C4-2B (cell line): ENCODE measurements around the gene PRMT2.

ENCODE experiments used
- H3K27ac ChIP-seq: fragments of 450-650 bp; 2 replicates; pipeline ENCODE4 v1.5.1; 2017
- CTCF ChIP-seq: fragments of 450-650 bp; conservative IDR thresholded peaks from 2 replicates; pipeline ENCODE4 v1.5.1; 2017; ENCODE audit warnings: mild to moderate bottlenecking
- ZFX ChIP-seq: fragments of 450-650 bp; IDR thresholded peaks from 2 replicates; pipeline ENCODE4 v1.6.1; 2017

Gene PRMT2

DNA sequence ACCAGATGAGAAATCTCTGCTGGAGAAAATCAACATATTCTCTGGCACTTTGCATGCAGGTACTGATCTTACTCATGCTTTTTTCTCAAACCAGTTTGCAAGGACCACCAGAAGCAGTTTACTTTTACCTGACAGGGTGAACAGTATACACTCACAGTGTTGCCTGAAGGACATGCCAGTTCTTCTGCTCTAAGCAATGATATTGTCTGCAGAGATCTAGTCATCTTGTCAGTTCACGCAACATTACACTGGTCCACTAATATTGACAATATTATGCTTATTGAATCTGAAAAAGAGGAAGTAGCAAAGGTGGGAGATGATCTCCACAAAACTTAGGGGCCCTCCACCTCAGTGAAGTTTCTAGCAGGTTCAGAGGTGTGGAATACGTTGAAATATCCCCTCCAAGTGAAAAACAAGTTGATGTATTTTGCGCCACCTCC, 26.8 kb upstream of the PRMT2 start:
- TF ChIP-seq CTCF (no peak), ZFX (no peak)
- no peak overlapping the region for H3K27ac ChIP-seq

DNA sequence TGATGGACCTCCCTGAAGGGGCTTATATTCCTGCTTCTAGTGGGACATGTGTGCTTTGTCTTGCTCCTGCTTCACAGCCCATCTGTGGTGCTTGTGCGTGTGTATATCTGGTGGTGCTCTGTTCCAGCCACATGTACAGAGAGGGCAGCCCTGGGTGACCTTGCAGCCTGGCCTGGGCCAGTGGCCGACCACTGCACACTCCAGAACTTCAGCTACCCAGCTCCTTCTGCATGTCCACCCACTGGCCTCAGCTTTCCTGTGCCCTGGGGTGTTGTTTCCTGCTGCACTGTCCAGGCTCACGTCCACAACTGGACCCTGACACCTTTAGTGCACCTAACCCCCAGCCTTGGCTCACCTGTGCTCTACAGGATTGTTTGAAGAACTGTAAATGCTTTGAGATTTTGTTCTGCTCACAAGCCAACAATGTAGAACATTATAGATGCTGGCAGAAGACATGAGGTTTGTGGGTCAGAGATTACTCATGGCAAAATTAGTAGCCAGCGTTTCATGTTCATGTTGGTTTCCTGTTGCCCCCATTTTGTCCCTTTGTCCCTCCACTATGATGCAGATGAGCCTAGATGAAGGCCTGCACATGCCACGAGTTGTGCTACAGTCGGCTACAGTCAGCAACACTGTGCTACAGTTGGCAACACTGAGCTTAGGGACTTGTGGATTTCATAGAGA, 25.3 kb upstream of the PRMT2 start:
- H3K27ac ChIP-seq, result no peak overlapping the region
- TF ChIP-seq CTCF (no peak), ZFX (no peak)

DNA sequence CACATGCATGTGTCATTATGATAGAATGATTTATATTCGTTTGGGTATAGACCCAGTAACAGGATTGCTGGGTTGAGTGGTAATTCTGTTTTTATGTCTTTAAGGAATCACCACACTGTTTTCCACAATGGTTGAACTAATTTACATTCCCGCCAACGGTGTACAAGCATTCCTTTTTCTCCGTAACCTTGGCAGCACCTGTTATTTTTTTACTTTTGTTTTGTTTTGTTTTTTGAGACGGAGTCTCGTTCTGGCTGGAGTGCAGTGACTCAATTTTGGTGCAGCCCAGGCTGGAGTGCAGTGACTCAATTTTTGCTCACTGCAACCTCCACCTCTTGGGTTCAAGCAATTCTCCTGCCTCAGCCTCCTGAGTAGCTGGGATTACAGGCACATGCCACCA, 22.1 kb upstream of the PRMT2 start:
- TF ChIP-seq CTCF (no peak), ZFX (no peak)

DNA sequence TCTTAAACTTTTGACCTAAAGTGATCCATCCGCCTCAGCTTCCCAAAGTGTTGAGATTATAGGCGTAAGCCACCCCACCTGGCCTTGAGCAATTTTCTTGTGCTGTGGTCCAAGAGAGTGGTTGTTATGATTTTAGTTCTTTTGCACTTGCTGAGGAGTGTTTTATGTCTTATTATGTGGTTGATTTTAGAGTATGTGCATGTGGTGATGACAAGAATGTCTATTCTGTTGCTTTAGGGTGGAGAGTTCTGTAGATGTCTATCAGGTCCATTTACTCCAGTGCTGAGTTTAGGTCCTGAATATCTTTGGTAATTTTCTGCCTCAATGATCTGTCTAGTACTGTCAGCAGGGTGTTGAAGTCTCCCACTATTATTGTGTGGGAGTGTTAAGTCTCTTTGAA, 19.4 kb upstream of the PRMT2 start:
- no peak overlapping the region for H3K27ac ChIP-seq
- TF ChIP-seq CTCF, result no peak

More for the DNA sequence above, 22.1 kb upstream of the PRMT2 start:
- H3K27ac ChIP-seq, result no peak overlapping the region

- no peak overlapping the region for H3K27ac ChIP-seq
- TF ChIP-seq ZFX (no peak), CTCF (no peak)
Observed at GRCh38 chr21:46616656-46617055, 18.8 kb upstream of the PRMT2 start.

GRCh38 chr21:46617267-46618051, 18.0 kb upstream of the PRMT2 start:
- TF ChIP-seq ZFX, result no peak
- H3K27ac ChIP-seq, result no peak overlapping the region

DNA sequence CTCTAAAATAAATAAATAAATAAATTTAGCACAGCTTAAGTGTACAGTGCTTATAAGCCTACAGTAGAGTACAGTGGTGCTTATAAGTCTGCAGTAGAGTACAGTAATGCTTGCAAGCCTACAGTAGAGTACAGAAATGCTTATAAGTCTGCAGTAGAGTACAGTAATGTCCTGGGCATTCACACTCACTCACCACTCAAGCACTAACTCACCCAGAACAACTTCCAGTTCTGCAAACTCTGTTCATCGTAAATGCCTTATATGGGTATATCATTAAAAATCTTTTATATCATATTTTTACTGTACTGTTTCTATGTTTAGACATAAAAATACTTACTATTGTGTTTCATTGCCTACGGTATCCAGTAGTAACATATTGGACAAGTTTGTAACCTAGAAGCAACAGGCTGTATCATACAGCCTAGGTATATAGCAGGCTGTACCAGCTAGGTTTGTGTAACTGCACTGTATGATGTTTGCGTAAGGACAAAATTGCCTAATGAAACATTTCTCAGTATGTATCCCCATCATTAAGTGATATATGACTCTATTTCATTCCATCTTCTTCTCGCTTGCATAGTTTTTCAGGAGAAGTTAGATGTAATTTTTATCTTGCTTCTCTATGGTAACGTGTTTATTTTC, 16.6 kb upstream of the PRMT2 start:
- TF ChIP-seq CTCF (no peak), ZFX (no peak)
- no peak overlapping the region for H3K27ac ChIP-seq
